Measurements from ENCODE around the gene STIM1. TPM values are rescaled to one million over a fixed set of nuclear protein-coding genes. Genes with fewer than 3 reads are reported as not detected.
"Not testable (repeated sequence)": the region's sequence is repeated elsewhere in the genome, so short reads cannot be mapped to it uniquely, and the experiment has no call there.

Gene STIM1
- total RNA-seq, 1 donor from 2014 or later: 12.3 TPM

DNA sequence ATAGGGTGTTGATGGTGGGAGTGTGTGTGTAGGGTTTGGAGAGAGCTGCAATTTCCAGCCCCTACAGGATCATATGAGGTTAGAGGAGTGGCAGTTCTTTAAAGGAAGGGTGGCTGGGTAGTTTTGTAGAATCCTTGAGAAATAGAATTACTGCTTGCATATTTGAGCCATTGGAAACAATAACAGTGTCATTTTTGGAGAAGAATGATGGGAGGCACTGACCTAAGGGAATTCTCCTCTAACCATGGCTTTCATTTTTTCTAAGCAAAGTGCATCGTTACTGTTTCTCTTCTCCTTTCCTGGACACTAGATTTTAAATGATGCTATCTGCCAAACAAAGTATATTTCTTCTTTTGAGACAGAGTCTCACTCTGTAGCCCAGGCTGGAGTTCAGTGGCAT is 172.3 kb downstream of the STIM1 start:
- DNase-seq: no peak

DNA sequence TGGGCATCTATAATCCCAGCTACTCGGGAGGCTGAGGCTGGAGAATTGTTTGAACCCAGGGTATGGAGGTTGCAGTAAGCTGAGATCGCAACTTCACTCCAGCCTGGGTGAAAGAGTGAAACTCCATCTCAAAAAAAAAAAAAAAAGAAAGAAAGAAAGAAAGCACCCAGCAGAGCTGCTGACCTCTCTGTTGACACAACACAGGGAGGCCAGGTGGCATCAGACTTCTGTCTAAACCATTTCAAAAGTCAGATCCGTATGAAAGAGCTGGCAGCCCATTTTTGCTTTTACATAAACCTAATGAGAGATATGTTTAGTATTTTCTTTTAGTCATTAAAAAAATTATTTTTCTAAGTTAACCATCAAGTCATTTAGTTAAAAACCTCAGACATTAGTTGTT is 174.7 kb downstream of the STIM1 start:
- no peak for DNase-seq

DNA sequence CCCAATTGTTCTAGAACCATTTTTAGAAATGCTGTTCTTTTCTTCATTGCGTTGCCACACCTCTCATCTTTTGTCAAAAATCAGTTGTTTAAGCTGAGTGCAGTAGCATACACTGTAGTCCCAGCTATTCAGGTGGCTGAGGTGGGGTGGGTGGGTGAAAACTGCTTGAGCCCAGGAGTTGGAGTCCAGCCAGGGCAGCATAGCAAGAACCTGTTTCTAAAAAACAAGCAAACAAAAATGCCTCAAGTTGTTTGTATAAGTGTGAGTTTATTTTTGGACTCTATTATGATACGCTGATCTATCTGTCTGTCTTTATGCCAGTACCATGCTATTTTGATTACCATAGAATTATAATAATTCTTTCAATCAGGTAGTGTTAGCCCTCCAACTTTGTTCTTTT is 176.6 kb downstream of the STIM1 start:
- no peak for DNase-seq

DNA sequence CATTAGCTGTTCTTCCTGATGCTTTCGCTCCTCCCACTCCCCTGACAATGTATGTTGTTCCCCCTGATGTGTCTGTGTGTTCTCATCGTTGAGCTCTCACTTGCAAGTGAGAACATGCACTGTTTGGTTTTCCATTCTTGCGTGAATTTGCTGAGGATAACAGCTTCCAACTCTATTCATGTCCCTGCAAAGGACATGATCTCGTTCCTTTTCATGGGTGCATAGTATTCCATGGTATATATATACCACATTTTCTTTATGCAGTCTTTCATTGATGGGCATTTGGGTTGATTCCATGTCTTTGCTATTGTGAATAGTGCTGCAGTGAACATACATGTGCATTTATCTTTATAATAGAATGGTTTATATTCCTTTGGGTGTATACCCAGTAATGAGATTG is 180.5 kb downstream of the STIM1 start:
- no peak for DNase-seq

DNA sequence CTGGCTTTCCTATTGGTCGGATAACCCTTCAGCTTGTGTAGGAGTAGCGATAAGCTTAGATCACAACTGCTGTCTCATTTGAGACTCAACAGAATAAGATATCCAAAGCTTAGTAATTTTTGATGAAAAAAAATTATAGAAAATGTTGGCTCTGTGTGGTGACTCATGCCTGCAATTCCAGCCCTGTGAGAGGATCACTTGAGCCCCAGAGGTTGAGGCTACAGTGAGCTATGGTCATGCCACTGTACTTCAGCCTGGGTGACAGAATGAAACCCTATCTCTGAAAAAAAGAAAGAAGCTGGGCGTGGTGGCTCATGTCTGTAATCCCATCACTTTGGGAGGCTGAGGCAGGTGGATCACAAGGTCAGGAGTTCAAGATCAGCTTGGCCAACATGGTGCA is 183.5 kb downstream of the STIM1 start:
- DNase-seq: no peak

DNA sequence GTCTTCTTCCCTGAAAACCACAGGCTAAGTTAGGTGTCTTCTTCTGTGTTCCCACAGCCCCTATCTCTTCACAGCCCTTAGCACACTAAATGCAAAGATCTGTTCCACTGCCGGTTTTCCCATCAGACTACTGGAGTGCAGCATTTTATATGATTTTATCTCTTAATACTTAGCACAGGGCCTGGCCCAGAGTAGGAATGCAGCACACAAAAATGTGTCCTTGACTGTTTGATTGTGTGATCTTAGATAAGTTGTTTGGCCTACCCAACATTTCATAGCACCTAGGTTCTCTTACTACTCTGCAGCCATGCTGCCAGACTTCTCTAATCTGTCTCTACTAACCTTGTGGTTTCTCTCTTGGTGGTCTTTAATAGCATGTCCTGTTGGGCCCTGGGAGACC is 185.0 kb downstream of the STIM1 start:
- DNase-seq: no peak

DNA sequence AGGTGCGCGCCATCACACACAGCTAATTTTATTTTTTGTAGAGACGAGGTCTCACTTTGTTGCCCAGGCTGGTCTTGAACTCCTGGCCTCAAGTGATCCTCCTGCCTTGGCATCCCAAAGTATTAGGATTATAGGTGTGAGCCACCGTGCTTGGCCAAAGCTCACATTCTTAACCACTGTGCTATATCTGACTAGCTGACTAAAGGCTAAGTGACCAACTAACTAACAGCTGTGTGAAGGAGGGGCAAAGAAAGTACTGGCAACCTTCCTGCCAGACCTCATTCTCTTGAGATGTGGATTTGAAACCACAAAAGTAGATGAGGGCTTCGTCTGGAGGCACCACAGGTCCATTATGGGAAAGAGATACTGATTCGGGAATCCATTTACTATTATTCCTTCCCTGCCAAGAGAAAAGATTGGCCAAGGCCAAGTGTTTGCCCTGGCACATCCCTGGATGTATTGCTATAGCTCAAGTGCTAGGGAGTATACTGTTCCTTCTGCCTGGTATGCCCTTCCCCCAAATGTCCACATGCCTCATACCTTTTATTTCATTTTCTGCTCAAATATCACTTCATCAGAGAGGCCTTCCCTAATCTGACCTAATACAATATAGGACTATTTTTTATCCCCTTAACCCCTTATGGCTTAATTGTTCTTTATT is 186.4 kb downstream of the STIM1 start:
- DNase-seq: no peak

DNA sequence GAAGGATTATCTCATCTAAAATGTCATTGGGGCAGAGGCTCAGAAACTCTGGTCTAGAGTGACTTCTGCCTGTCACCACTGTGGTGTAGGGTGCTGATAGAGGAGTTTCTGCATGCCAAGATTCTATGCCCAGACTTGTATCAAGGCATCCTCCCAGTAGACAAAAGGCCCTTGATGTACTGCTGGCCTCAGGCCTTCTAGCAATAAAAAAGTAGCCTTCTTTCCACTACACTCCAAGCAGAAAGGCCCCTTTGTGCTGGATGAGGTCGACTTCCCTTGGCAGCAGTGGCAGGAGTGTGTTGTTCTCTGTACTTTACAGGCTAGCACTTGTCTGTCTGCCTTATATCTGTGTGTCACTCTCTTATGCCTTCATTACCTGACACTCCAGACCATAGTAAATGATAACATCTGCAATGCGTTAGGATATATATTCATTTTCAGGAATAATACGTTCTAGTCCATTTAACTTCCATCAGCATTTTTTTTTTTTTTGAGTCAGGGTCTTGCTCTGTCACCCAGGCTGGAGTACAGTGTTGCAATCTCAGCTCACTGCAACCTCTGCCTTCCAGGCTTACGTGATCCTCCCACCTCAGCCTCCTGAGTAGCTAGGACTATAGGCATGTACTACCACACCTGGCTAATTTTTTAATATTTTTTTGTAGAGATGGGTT is 189.6 kb downstream of the STIM1 start:
- DNase-seq: peak; percentile 66

DNA sequence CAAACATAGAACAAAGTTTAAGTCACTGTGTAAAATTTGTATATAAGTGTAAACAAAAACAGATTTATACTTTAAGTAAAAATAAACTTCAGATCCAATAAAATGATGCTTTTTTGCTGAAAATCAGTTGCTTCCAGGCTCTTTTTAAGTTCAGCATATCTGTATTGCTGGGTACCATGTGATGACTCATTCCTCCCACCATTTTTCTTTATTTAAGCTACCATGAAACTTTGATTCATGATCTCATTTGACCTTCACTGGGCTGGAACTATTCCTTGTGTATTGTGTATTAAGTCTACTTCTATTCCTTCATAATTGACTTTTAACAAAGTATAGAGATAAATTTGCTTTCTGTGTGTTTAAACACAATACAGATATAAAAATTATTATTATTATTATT is 192.9 kb downstream of the STIM1 start:
- DNase-seq: no peak

DNA sequence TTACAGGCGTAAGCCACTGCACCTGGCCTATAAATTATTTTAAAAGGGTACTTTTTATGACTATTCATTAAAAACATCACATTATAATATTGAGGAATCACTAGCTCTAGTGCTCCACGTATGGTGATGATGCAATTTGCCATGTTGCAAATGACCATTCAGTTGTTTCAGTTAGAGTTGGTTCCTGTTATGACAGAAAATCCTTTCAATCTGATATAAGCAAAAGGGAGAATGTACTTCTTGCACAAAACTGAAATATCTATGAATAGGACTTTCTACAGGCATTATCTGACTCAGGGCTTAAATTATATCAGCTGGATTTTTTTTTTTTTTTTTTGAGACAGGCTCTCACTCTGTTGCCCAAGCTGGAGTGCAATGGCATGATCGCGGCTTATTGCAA is 193.5 kb downstream of the STIM1 start:
- no peak for DNase-seq

DNA sequence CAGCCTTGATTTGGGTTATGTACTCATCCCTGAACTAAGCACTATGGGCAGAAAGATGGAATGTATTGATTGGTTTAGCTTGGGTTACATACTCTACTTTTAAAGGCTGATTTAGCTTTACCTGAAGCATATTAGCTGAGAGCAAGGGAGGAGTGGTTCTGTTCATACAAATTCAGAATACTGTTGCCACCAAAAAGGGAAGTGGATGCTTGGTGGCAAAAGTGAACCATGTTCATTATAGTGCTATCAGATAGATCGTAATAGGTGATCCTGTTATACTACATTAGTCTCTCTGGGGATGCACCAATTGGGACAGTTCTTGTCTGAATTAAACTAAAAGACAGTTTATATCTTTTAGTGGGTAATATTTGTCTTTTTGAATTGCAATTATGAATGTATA is 194.7 kb downstream of the STIM1 start:
- no peak for DNase-seq

DNA sequence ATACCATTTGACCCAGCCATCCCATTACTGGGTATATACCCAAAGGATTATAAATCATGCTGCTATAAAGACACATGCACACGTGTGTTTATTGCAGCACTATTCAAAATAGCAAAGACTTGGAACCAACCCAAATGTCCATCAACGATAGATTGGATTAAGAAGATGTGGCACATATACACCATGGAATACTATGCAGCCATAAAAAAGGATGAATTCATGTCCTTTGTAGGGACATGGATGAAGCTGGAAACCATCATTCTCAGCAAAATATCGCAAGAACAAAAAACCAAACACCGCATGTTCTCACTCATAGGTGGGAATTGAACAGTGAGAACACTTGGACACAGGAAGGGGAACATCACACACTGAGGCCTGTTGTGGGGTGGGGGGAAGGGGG is 197.7 kb downstream of the STIM1 start:
- DNase-seq: not testable (repeated sequence)

DNA sequence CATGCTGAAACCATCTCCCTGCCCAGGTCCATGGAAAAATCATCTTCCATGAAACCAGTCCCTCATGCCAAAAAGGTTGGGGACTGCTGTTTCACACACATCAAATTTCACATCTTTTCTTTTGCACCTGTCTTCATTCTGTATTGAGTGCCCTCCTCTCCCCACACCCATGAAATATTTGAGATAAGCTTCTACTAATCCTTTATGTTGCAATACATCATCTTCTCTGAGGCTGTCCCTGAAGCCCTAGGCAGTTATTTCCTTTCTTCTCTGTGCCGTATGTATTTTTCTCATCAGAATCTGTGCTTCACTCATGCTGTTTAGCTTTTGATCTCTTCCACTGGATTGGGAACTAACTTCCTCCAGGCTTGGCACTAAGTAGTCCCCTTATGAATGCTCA is 199.2 kb downstream of the STIM1 start:
- DNase-seq: no peak

DNA sequence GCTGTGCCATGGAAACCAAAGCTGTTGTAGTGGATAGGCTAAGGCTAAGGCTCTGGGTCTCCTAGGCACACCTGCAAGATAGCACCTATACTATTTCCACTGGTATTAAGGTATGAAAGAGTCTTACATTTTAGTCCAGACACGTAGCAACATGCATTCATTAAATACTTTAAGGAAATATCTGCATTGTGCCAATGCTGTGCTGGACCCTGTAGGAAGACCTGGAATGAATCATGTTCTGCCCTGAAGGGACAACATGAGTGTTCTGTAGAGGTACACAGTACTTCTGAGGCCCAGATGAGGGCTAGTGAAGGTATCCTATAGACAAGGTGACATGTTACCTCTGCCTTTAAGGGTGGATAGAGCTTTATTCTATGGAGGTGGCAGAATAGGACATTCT is 204.0 kb downstream of the STIM1 start:
- DNase-seq: no peak

DNA sequence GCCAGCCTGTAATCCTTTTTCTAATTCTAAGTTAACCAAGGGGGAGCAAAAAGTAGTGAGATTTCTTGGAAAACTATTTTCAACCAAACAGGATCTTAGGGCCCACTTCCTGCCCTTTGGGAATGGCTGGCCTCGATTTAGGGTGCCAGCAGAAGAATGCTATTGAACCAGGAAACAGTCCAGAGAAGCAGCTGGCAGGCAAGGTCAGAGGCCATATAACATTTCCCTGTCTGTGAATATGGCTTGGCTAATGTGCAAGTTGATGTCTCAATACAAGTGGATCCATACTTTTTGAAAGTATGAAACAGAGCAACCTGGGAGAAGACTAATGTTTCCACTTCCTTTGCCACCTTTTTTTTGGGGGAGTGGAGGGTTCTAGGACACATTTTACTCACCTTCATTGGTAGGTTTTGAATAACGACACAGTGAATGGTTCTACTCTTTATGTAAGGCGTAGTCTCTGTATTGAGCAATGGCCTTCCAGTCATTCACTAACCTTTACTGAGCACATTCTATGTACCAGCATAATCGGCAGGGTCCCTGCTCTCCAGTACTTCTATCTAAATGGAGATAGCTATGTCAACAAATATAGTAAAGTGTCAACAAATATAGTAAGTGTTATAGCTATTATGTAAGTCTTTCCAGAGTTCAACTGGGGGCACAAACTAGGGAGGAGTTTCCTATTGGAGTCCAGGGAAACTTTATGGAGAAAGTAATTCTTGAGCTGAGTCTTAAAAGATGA is 204.9 kb downstream of the STIM1 start:
- no peak for DNase-seq

DNA sequence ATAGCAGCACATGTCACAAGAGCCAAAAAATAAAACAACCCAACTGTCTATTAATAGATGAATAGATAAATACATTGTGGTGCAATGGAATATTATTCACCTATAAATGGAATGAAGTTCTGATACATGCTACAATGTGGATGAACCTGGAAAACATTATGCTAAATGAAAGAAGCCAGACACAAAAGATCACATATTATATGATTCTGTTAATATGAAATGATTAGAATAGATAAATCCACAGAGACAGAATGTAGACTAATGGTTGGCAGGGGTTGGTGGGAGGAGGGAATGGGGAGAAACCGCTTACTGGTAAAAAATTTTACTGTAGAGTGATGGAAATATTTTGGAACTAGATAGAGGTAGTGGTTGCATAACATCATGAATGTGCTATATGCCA is 206.2 kb downstream of the STIM1 start:
- DNase-seq: no peak

DNA sequence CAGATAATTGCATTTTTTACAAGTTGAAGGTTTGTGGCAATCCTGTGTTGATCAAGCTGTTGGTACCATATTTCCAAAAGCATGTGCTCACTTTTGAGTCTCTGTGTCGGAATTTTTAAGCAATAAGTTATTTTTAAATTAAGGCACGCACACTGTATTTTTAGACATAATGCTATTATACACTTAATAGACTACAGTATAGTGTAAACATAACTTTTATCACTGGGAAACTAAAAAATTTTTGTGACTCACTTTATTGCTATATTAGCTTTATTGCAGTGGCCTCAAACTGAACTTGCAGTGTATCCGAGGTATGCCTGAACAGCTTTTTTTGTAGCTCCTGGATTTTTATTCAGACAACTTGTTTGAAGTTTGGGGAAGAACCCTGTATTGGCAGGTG is 207.9 kb downstream of the STIM1 start:
- no peak for DNase-seq

DNA sequence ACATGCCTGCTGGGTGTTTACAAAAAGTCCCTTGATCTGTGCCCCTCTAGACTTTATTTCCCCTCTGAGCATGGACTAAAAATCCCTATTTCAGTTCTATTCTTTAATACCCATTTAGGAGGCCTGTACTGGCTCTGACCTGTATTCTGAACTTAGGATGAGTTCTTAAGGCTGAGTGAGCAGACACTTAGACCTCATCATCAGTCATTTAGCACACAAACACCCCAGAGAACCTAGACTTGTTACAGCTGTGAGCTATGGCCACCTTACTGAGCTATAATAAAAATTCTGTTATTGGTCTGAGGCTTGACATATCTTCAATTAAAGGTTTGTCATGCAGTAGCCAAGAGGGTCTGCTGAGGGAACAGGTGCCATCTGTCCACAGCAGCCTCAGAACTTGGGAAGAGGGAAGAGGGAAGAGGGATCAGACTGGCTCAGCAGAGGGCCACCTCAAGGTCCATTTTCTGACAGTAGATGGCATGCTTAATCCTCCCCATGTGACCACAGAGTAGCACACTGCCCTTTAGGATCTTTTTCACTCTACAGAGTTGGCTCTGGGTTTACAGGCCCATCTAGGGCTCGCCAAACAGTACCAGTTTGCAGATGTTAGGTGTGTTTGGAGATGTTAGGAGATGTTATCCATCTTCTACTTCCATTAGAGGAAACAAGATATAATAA is 209.0 kb downstream of the STIM1 start:
- DNase-seq: no peak

DNA sequence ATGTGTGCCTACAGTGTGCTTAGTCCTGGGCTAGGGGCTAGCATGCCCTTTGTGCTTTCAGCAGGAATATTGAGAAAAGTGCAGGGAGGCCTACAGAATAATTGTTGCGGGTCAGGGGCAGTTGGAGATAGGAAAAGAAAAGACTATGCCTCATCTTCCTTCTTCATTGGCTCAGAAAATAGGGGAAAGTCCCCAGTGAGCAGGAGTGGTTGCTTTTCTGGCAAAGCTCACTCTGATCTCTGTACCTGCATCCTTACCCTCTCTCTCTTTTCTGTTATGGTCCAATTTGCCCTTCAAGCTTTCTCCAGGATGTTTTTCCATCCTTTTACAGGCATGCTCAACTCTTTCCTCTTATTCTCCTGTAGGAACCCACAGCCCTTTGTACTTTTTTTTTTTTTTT is 209.6 kb downstream of the STIM1 start:
- DNase-seq: no peak

DNA sequence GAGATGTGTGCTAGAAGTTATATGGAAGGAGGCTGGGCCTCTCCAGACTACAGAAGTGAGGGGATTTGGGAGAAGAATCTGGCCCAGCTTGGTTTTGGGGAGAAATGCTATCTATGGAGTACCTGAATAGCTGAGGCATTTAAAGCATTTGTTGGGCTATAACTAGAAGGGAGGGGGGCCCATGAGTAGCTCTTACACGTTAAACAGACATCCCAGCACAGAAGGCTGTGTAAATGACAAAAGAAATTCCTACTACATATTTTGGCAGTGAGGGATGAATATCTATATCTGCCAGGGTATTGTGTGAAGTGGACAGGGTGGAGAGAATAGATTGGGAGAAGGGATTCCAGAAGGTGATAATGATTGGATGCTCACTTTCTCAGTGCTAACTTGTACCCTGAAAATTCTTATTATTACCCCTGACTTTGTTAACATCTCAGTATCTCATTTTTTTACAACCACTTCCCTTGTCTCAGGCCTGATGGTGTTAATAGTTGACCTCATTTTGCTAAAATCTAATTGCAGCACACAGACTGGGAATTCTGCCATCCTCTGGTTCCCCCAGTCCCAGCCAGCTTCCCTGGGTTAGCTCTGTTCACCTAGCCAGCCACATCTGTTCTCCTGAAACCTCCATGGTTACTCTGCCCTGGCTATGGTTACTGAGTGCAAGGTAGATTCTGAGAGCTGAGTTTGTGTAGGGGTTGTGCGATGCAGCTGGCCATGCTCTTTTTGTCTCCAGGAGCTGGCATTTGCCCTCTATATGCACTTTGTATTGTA is 210.3 kb downstream of the STIM1 start:
- DNase-seq: no peak

DNA sequence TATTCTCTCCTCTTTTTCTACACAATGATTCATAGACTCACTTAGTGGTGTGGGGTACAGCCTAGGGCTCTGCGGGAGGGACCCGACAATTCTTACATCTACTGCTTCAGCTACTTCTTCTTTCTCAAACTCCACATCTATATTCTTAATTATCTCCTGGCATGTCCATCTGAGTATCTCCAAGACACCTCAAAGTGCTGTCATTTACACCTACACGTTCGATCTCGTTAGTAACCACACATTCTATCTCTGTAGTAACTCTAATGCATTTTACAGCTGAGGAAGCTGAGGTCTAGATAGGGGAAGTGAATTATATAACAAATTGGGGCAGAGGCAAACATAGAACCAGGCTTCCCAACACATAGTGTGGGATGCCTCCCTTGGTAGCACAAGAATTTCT is 211.4 kb downstream of the STIM1 start:
- DNase-seq: no peak

DNA sequence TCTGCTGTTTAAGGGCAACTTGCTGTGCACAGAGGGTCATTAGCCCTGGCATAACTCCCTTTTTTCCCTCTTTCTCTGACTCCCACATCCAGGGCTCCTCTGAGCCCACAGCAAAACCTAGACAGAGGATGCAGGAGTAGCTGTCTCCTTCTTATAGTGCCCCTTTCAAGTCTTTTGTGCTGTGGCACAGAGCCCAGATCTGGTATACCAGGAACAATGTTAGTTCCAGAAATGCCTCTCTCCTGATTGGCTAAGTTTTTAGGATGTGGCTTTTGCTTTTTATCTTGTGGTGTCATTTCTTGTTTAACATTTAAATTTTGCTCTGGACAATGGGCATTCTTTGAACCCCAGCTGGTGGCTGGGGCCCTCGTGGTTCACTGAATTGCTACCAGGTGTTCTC is 213.5 kb downstream of the STIM1 start:
- no peak for DNase-seq

Measured in occipital lobe (tissue), 2 donors.